NCI-H187 treated with DMSO at 0.1 percent for 48 hours (cell line): Measurements from ENCODE around the gene LGALSL.
A peak's percentile ranks its signal among the peaks of the same experiment; 100 is the strongest.

Experiments
- DNase-seq: peaks from one replicate; lab custom pipeline; 2025; lab: John Stamatoyannopoulos, UW

The LGALSL gene

GRCh38 chr2:64471600-64471999 lies 17.6 kb downstream of the LGALSL start:
- DNase-seq: no peak

- no peak for DNase-seq
These were observed 18.9 kb downstream of the LGALSL start for GRCh38 chr2:64472881-64473280.

GRCh38 chr2:64474121-64474571 lies 20.2 kb downstream of the LGALSL start:
- DNase-seq: no peak

- no peak for DNase-seq
These were observed 20.7 kb downstream of the LGALSL start for GRCh38 chr2:64474636-64475035.

- DNase-seq: no peak
These were observed 23.1 kb downstream of the LGALSL start for GRCh38 chr2:64477037-64477436.

GRCh38 chr2:64477979-64478378 lies 24.0 kb downstream of the LGALSL start:
- no peak for DNase-seq

GRCh38 chr2:64478502-64479230 lies 24.7 kb downstream of the LGALSL start:
- DNase-seq: no peak

- no peak for DNase-seq
These were observed 25.5 kb downstream of the LGALSL start for GRCh38 chr2:64479259-64480117.

- no peak for DNase-seq
These were observed 27.7 kb downstream of the LGALSL start for GRCh38 chr2:64481665-64482064.

- no peak for DNase-seq
These were observed 28.3 kb downstream of the LGALSL start for GRCh38 chr2:64482243-64482642.

GRCh38 chr2:64482765-64483504 lies 29.0 kb downstream of the LGALSL start:
- no peak for DNase-seq

GRCh38 chr2:64485331-64485730 lies 31.4 kb downstream of the LGALSL start:
- DNase-seq: no peak

- DNase-seq: peak; percentile 75
These were observed 32.0 kb downstream of the LGALSL start for GRCh38 chr2:64485961-64486360.

- no peak for DNase-seq
These were observed 33.5 kb downstream of the LGALSL start for GRCh38 chr2:64487256-64488049.

- DNase-seq: peak; percentile 28
These were observed 34.4 kb downstream of the LGALSL start for GRCh38 chr2:64488050-64488974.

- no peak for DNase-seq
These were observed 35.3 kb downstream of the LGALSL start for GRCh38 chr2:64489081-64489751.

- no peak for DNase-seq
These were observed 37.5 kb downstream of the LGALSL start for GRCh38 chr2:64491426-64491825.

- DNase-seq: no peak
These were observed 38.3 kb downstream of the LGALSL start for GRCh38 chr2:64492272-64492671.

GRCh38 chr2:64492821-64493220 lies 38.9 kb downstream of the LGALSL start:
- DNase-seq: no peak

GRCh38 chr2:64493788-64494187 lies 39.8 kb downstream of the LGALSL start:
- no peak for DNase-seq
